HG03095 (cell line): ENCODE results near the gene NKAPD1.
"Not testable (repeated sequence)": the region's sequence is repeated elsewhere in the genome, so short reads cannot be mapped to it uniquely, and the experiment has no call there.

ENCODE experiments used
- ATAC-seq: cut with Tn5 transposase; IDR thresholded peaks from one replicate; pipeline ENCODE4 v1.9.1; 2021; ENCODE audit warnings: moderate library complexity; ENCODE audit not compliant: unreplicated experiment

NKAPD1 gene

GRCh38 chr11:112073941-112074811 is at the start of gene NKAPD1, which contains the start of gene PIH1D2:
NKAPD1 (plus strand) TSS chr11:112074299; CDS start chr11:112075575, 1,276 bp downstream.
PIH1D2 (minus strand) TSS chr11:112074017; CDS start chr11:112073174, 843 bp downstream.
- peak; percentile 77 for ATAC-seq

GRCh38 chr11:112024773-112025678 is 49.1 kb upstream of the NKAPD1 start, which contains the start of gene DLAT:
DLAT (plus strand) TSS chr11:112025408; CDS start chr11:112025473, 65 bp downstream.
- peak; percentile 63 for ATAC-seq

- peak; percentile 2 for ATAC-seq
These were observed 48.4 kb upstream of the NKAPD1 start for GRCh38 chr11:112025707-112026106.

- not testable (repeated sequence) for ATAC-seq
These were observed 47.2 kb upstream of the NKAPD1 start for GRCh38 chr11:112026784-112027410.

GRCh38 chr11:112029460-112029859 is 44.6 kb upstream of the NKAPD1 start:
- ATAC-seq: no peak

- ATAC-seq: no peak
These were observed 40.2 kb upstream of the NKAPD1 start for GRCh38 chr11:112033902-112034301.

- no peak for ATAC-seq
These were observed 36.6 kb upstream of the NKAPD1 start for GRCh38 chr11:112037527-112037926.

GRCh38 chr11:112042161-112042960 is 31.7 kb upstream of the NKAPD1 start:
- ATAC-seq: no peak

- ATAC-seq: no peak
These were observed 31.2 kb upstream of the NKAPD1 start for GRCh38 chr11:112042961-112043304.

GRCh38 chr11:112044961-112045360 is 29.1 kb upstream of the NKAPD1 start:
- ATAC-seq: no peak

GRCh38 chr11:112046647-112047046 is 27.5 kb upstream of the NKAPD1 start:
- not testable (repeated sequence) for ATAC-seq

- not testable (repeated sequence) for ATAC-seq
These were observed 25.8 kb upstream of the NKAPD1 start for GRCh38 chr11:112048256-112048655.

GRCh38 chr11:112049777-112050176 is 24.3 kb upstream of the NKAPD1 start:
- ATAC-seq: no peak

GRCh38 chr11:112050721-112051120 is 23.4 kb upstream of the NKAPD1 start:
- peak; percentile 90 for ATAC-seq

GRCh38 chr11:112051768-112052167 is 22.3 kb upstream of the NKAPD1 start:
- ATAC-seq: no peak

GRCh38 chr11:112057170-112057569 is 16.9 kb upstream of the NKAPD1 start:
- no peak for ATAC-seq

- ATAC-seq: no peak
These were observed 16.0 kb upstream of the NKAPD1 start for GRCh38 chr11:112058103-112058502.

GRCh38 chr11:112062923-112063322 is 11.2 kb upstream of the NKAPD1 start:
- ATAC-seq: no peak

- no peak for ATAC-seq
These were observed 8.6 kb downstream of the NKAPD1 start for GRCh38 chr11:112082729-112083128.

GRCh38 chr11:112085822-112086421 is 11.8 kb downstream of the NKAPD1 start:
- ATAC-seq: peak; percentile 15
